GM12878 (cell line): ENCODE results near the gene ATOSB. TPM values are rescaled to one million over a fixed set of nuclear protein-coding genes. Genes with fewer than 3 reads are reported as not detected.

Experiments used
- CUX1 ChIP-seq: IDR thresholded peaks from 2 replicates; pipeline ENCODE4 v1.6.1; 2012; ENCODE audit warnings: improper control_type of control experiment, low read depth, low read length; ENCODE audit not compliant: insufficient replicate concordance
- E2F8 ChIP-seq: fragments of 450-650 bp; IDR thresholded peaks from 2 replicates; pipeline ENCODE4 v1.6.1; 2018; ENCODE audit warnings: mild to moderate bottlenecking, low read depth, moderate library complexity; ENCODE audit not compliant: partially characterized antibody
- LARP7 ChIP-seq: fragments of 450-650 bp; IDR thresholded peaks from 2 replicates; pipeline ENCODE4 v1.6.1; 2017; ENCODE audit warnings: mild to moderate bottlenecking
- MEF2B ChIP-seq: fragments of 450-650 bp; IDR thresholded peaks from 2 replicates; pipeline ENCODE4 v1.6.1; 2018; ENCODE audit warnings: mild to moderate bottlenecking, moderate library complexity; ENCODE audit not compliant: partially characterized antibody, poor library complexity, severe bottlenecking
- PML ChIP-seq: IDR thresholded peaks from 2 replicates; pipeline ENCODE4 v1.6.1; 2012; ENCODE audit warnings: low read length, inconsistent platforms
- RFX5 ChIP-seq: IDR thresholded peaks from 2 replicates; pipeline ENCODE4 v1.6.1; 2011; ENCODE audit warnings: low read depth, low read length, improper control_type of control experiment
- SMAD5 ChIP-seq: IDR thresholded peaks from 2 replicates; pipeline ENCODE4 v1.6.1; 2016; ENCODE audit warnings: antibody characterized with exemption, low read depth
- ZNF217 ChIP-seq: fragments of 450-650 bp; IDR thresholded peaks from 2 replicates; pipeline ENCODE4 v1.6.1; 2017; ENCODE audit warnings: antibody characterized with exemption, mild to moderate bottlenecking
- ZZZ3 ChIP-seq: IDR thresholded peaks from 2 replicates; pipeline ENCODE4 v1.6.1; 2011; ENCODE audit warnings: low read depth; ENCODE audit not compliant: control insufficient read depth, insufficient read length
- polyA plus RNA-seq, 11 experiments: library from polyadenylated mRNA; depleted of rRNA in 4 of 11; unstranded in 6 of 11; stranded (reverse) in 5 of 11; fragments of >200 nt; fragmentation: Nextera tagmentation in 4 of 11; fragmentation: Illumina TruSeq in 1 of 11; extraction: Ambion mirVana in 4 of 11; extraction: Trizol in 1 of 11; gene quantifications; 1 replicate in 1 of 11; 2 replicates in 10 of 11; pipeline versions ENCODE4 v1.2.1 to v1.2.3, GENCODE V29; 2011 to 2016; ENCODE audit warnings: inconsistent platforms in 2 of 11, missing spikeins in 2 of 11, low read depth in 1 of 11
- total RNA-seq, 4 experiments: library from RNA; depleted of rRNA in 3 of 4; stranded (reverse); fragments of >200 nt in 3 of 4; fragmentation: Illumina TruSeq in 1 of 4; extraction: Trizol in 1 of 4; gene quantifications; 2 replicates each; pipeline versions ENCODE4 v1.2.1 to v1.2.3, GENCODE V29; 2013 to 2021

Gene ATOSB
- total and polyA plus RNA-seq, 10 of the 15 experiments (the other 5 are each of a cell fraction or from before 2014, with no cell fraction given): 0.60 to 5.4 (median 2.5) TPM

GRCh38 chr9:35102769-35103659, 12.6 kb downstream of the ATOSB start, which contains the start of gene STOML2 (continued):
- peak; percentile 25; the same call in 1 of the 2 replicates for TF ChIP-seq LARP7
- peak; percentile 40 for TF ChIP-seq MEF2B
- no peak for TF ChIP-seq CUX1
- no peak for TF ChIP-seq ZZZ3
- TF ChIP-seq PML: peak; percentile 92
- TF ChIP-seq ZNF217: no peak
- TF ChIP-seq SMAD5: peak; percentile 58; the same call in 1 of the 2 replicates
- peak; percentile 92 for TF ChIP-seq RFX5
- peak; percentile 95 for TF ChIP-seq E2F8
